ENCODE measurements around the gene ZMYND12. TPM values are rescaled to one million over a fixed set of nuclear protein-coding genes. Genes with fewer than 3 reads are reported as not detected.
"Not testable (repeated sequence)": the region's sequence is repeated elsewhere in the genome, so short reads cannot be mapped to it uniquely, and the experiment has no call there.

The ZMYND12 gene
- total and polyA plus RNA-seq, 4 donors, result 1.3 to 6.1 (median 2.4) TPM

DNA sequence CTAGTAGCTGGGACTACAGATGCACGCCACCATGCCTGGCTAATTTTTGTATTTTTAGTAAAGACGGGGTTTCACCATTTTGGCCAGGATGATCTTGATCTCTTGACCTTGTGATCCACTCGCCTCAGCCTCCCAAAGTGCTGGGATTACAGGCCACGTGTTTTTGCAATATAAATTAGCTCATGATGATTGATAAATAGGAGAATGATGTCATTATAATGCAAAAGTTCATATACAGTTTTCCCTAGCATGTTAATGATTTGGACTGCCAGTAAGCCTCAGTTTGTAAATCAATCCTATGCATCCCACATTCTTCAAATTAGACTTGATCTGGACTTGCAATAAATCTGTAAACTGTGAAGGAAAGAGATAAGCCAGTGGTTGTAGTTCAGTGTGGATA is 21.5 kb upstream of the ZMYND12 start:
- peaks cover 10% of the 10 kb centered on the region for H3K36me3 ChIP-seq (ENCODE audit: control insufficient read depth, insufficient read depth, low read length)
- not testable (repeated sequence) for H3K9me3 ChIP-seq (ENCODE audit: control insufficient read depth, insufficient read depth, low read length); H3K4me1 ChIP-seq (ENCODE audit: control insufficient read depth, insufficient read depth, low read length); H3K27ac ChIP-seq (ENCODE audit: low read depth, low read length); H3K27me3 ChIP-seq (ENCODE audit: control insufficient read depth, insufficient read depth, low read length); DNase-seq (ENCODE audit: low read depth in 4 of 6, low spot score in 6 of 6); H3K4me3 ChIP-seq (ENCODE audit: low read depth, low read length)
- 89% methylated on average over 3 of the region's 4 CpGs for WGBS (ENCODE audit: insufficient coverage)

DNA sequence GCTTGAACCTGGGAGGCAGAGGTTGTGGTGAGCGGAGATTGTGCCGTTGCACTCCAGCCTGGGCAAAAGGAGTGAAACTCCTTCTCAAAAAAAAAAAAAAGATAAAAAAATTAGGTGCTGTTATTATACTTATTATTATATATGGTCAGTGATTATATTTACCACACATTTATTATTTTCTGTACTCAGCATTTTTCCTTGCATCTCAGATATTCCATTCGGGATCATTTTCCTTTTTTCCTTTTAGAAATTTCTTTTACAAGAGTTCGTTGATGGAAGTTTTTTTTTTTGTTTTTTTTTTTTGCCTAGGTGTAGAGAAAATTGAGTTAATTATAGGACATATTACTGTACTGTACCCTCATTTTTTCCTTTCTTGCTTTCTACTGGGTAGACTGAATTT is 20.8 kb upstream of the ZMYND12 start:
- Histone ChIP-seq H3K27me3 (ENCODE audit: control insufficient read depth, insufficient read depth, low read length) (no peaks in the 10 kb centered on the region), H3K36me3 (ENCODE audit: control insufficient read depth, insufficient read depth, low read length) (peaks cover 6% of the 10 kb centered on the region)
- WGBS (ENCODE audit: insufficient coverage), result no CpG with 5 or more reads among the region's 4 CpGs

DNA sequence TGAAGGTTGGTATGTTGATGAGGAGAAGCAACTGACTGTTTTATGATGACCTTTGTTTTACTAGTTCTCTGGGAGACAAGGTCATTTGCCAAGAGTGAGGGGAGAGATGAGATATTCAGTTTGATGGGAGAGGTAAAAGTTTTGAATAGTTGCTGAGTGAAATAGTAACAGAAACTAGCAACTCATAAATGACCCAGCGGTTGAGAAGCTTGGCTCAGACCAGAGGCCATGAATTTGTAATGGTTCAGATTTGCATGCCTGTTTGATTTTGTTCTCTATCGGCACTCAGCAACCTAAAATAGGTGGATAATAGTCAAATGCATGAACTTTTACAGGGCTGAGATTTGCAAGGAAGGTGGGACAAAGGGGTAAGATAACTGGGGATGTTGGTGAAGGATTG is 13.9 kb upstream of the ZMYND12 start:
- DNase-seq (ENCODE audit: low read depth in 4 of 6, low spot score in 6 of 6), result no peak
- 100% methylated on average over 2 of the region's 2 CpGs for WGBS (ENCODE audit: insufficient coverage)
- H3K27ac ChIP-seq (ENCODE audit: low read depth, low read length), result no peak overlapping the region
- peaks cover 4% of the 10 kb centered on the region for H3K4me1 ChIP-seq (ENCODE audit: control insufficient read depth, insufficient read depth, low read length)
- no peaks in the 10 kb centered on the region for H3K27me3 ChIP-seq (ENCODE audit: control insufficient read depth, insufficient read depth, low read length)
- H3K4me3 ChIP-seq (ENCODE audit: low read depth, low read length), result no peak overlapping the region
- no peaks in the 10 kb centered on the region for H3K9me3 ChIP-seq (ENCODE audit: control insufficient read depth, insufficient read depth, low read length)
- no peaks in the 10 kb centered on the region for H3K36me3 ChIP-seq (ENCODE audit: control insufficient read depth, insufficient read depth, low read length)

More for the DNA sequence above, 20.8 kb upstream of the ZMYND12 start:
- H3K4me3 ChIP-seq (ENCODE audit: low read depth, low read length), result no peak overlapping the region
- H3K9me3 ChIP-seq (ENCODE audit: control insufficient read depth, insufficient read depth, low read length), result no peaks in the 10 kb centered on the region
- H3K27ac ChIP-seq (ENCODE audit: low read depth, low read length), result no peak overlapping the region
- no peak for DNase-seq (ENCODE audit: low read depth in 4 of 6, low spot score in 6 of 6)
- H3K4me1 ChIP-seq (ENCODE audit: control insufficient read depth, insufficient read depth, low read length), result no peaks in the 10 kb centered on the region

DNA sequence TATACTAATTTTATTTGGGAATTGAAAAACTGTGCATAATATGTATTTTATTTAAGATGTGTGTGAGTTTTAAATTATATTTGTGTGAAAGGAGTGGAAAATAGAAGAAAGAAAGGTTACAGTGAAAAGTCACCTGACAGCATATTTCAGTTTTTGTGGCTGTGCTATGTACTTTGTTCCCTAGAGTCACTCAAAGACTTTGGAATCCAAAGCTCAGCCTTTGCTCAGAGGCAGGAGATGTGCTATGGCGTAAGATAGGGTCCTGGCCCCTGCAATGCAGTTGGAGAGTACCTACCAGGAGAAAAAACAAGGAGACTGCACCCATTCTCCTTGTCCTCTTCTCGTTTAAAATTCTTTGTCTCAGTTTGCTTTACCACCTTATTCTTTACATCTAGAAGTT is 10.2 kb upstream of the ZMYND12 start:
- WGBS (ENCODE audit: insufficient coverage), result 100% methylated on average over 1 of the region's 2 CpGs
- Histone ChIP-seq H3K27ac (ENCODE audit: low read depth, low read length) (no peak overlapping the region), H3K27me3 (ENCODE audit: control insufficient read depth, insufficient read depth, low read length) (no peaks in the 10 kb centered on the region), H3K9me3 (ENCODE audit: control insufficient read depth, insufficient read depth, low read length) (no peaks in the 10 kb centered on the region), H3K36me3 (ENCODE audit: control insufficient read depth, insufficient read depth, low read length) (no peaks in the 10 kb centered on the region), H3K4me3 (ENCODE audit: low read depth, low read length) (no peak overlapping the region), H3K4me1 (ENCODE audit: control insufficient read depth, insufficient read depth, low read length) (peaks cover 7% of the 10 kb centered on the region)
- DNase-seq (ENCODE audit: low read depth in 4 of 6, low spot score in 6 of 6), result no peak

DNA sequence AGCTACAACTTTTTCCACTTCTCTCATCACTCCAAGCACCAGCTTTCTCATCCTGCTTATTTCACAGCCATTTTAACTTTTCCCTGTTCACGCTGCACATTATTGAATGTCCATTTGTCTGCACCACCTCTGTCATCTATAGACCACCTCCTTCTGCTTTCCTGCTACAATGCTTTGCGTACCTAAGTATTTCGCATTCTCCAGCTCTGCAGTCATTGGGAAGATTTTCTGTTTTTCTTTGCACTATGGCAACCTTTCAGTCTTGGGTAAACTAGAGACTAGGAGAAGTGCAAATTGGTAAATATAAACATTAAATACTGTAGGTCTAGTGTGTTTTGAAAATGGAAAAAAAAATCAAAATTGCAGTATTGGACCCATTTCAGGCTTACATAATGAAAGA is 8.1 kb upstream of the ZMYND12 start:
- Histone ChIP-seq H3K9me3 (ENCODE audit: control insufficient read depth, insufficient read depth, low read length) (no peaks in the 10 kb centered on the region), H3K27ac (ENCODE audit: low read depth, low read length) (no peak overlapping the region), H3K27me3 (ENCODE audit: control insufficient read depth, insufficient read depth, low read length) (no peaks in the 10 kb centered on the region), H3K4me1 (ENCODE audit: control insufficient read depth, insufficient read depth, low read length) (peaks cover 7% of the 10 kb centered on the region), H3K4me3 (ENCODE audit: low read depth, low read length) (peak overlapping the region; percentile 80), H3K36me3 (ENCODE audit: control insufficient read depth, insufficient read depth, low read length) (peaks cover 3% of the 10 kb centered on the region)
- 54% methylated on average over 1 of the region's 3 CpGs for WGBS (ENCODE audit: insufficient coverage)
- peak in 1 of 6 donors; percentile 33 for DNase-seq (ENCODE audit: low read depth in 4 of 6, low spot score in 6 of 6)

DNA sequence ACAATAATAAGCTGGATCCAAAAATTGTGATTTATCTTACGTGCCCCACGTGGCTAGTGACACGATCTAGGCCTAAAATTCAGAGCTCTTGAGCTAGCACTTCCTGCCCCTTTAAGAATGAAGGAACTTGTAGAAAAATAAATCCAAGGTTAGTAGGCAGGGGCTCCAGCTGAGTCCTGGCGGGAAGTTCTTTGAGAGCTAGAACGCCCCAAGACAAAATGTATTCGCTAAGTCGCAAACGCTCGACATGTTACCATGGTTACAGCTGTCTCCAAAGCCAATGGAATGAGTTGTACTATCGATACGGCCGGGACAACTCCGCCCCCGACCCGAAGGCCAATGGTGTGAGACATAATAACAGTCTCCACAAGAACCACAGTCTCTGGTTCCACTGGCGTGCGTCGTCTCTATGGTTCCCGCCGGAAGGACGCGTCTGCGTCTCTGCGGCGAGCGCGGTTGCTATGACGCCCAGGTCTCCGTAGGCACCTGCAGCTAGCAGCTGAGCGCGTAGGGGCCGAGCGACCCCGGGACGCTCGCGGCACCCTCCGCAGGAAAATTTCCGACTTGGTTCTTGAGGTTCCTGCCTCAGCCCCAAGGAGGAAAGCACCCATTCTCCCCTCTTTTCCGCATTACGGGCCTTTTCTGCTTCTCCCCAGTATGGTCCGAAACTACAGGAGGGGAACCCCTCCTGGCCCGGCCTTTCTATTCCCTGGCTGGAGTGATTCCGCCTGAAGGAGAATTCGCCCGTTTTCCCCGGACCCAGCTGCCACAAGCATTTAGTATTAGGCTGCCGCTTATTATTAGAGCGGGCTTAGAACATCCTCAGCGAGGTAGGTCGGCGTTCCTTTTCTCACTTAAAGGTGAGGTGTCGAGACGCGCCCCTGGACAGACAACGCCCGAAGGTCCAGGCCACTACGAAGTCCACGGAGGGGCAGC is 7.3 kb upstream of the ZMYND12 start, which contains the start of gene CCDC30:
Gene CCDC30 (plus strand): TSS at position 459 of the 936 bp plus-strand sequence. CDS start 17,266 bp downstream, outside the sequence.
- Histone ChIP-seq H3K36me3 (ENCODE audit: control insufficient read depth, insufficient read depth, low read length) (peaks cover 3% of the 10 kb centered on the region), H3K4me1 (ENCODE audit: control insufficient read depth, insufficient read depth, low read length) (peaks cover 7% of the 10 kb centered on the region), H3K27ac (ENCODE audit: low read depth, low read length) (peak within 1 kb of the TSS; percentile 84), H3K9me3 (ENCODE audit: control insufficient read depth, insufficient read depth, low read length) (no peaks in the 10 kb centered on the region), H3K4me3 (ENCODE audit: low read depth, low read length) (peak within 1 kb of the TSS; percentile 80), H3K27me3 (ENCODE audit: control insufficient read depth, insufficient read depth, low read length) (no peaks in the 10 kb centered on the region)
- WGBS (ENCODE audit: insufficient coverage), result under 1% methylated on average over 58 of the region's 59 CpGs
- peak; percentile 94 to 100 (median 98) for DNase-seq (ENCODE audit: low read depth in 4 of 6, low spot score in 6 of 6)

DNA sequence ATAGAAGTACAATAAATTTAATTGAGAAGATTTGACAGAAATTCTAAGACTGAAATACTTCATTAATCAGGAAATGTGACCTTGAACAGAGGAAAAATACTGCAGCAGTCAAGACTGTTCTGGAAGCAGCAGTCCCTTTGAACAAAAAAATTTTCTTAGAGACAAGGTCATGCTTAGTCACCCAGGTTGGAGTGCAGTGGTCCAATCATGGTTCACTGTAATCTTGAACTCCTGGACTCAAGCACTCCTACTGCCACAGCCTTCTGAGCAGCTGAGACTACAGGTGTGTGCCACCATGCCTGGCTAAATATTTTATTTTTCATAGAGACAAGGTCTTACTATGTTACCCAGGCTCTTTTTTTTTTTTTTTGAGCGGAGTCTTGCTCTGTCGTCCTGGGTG is 5.4 kb upstream of the ZMYND12 start:
- WGBS (ENCODE audit: insufficient coverage), result no CpG with 5 or more reads among the region's 2 CpGs
- no peak overlapping the region for H3K27ac ChIP-seq (ENCODE audit: low read depth, low read length)
- no peak for DNase-seq (ENCODE audit: low read depth in 4 of 6, low spot score in 6 of 6)

DNA sequence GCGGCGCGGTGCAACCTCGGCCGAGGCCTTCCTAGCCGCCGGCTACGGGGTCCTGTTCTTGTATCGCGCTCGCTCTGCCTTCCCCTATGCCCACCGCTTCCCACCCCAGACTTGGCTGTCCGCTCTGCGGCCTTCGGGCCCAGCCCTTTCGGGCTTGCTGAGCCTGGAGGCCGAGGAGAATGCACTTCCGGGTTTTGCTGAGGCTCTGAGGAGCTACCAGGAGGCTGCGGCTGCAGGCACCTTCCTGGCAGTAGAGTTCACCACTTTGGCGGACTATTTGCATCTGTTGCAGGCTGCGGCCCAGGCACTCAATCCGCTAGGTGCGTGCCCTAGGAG is 900 bp upstream of the ZMYND12 start:
- peak in 2 of 6 donors; percentile 2 to 37 for DNase-seq (ENCODE audit: low read depth in 4 of 6, low spot score in 6 of 6)
- peak overlapping the region; percentile 90 for H3K27ac ChIP-seq (ENCODE audit: low read depth, low read length)
- peak overlapping the region; percentile 84 for H3K4me3 ChIP-seq (ENCODE audit: low read depth, low read length)
- no peaks in the 10 kb centered on the region for H3K27me3 ChIP-seq (ENCODE audit: control insufficient read depth, insufficient read depth, low read length)
- H3K4me1 ChIP-seq (ENCODE audit: control insufficient read depth, insufficient read depth, low read length), result peaks cover 20% of the 10 kb centered on the region
- WGBS (ENCODE audit: insufficient coverage), result 3% methylated on average over 23 of the region's 23 CpGs
- H3K36me3 ChIP-seq (ENCODE audit: control insufficient read depth, insufficient read depth, low read length), result peaks cover 3% of the 10 kb centered on the region
- no peaks in the 10 kb centered on the region for H3K9me3 ChIP-seq (ENCODE audit: control insufficient read depth, insufficient read depth, low read length)

More for the DNA sequence above, 5.4 kb upstream of the ZMYND12 start:
- H3K4me1 ChIP-seq (ENCODE audit: control insufficient read depth, insufficient read depth, low read length), result peaks cover 17% of the 10 kb centered on the region
- H3K27me3 ChIP-seq (ENCODE audit: control insufficient read depth, insufficient read depth, low read length), result no peaks in the 10 kb centered on the region
- peaks cover 3% of the 10 kb centered on the region for H3K36me3 ChIP-seq (ENCODE audit: control insufficient read depth, insufficient read depth, low read length)
- no peaks in the 10 kb centered on the region for H3K9me3 ChIP-seq (ENCODE audit: control insufficient read depth, insufficient read depth, low read length)
- no peak overlapping the region for H3K4me3 ChIP-seq (ENCODE audit: low read depth, low read length)

DNA sequence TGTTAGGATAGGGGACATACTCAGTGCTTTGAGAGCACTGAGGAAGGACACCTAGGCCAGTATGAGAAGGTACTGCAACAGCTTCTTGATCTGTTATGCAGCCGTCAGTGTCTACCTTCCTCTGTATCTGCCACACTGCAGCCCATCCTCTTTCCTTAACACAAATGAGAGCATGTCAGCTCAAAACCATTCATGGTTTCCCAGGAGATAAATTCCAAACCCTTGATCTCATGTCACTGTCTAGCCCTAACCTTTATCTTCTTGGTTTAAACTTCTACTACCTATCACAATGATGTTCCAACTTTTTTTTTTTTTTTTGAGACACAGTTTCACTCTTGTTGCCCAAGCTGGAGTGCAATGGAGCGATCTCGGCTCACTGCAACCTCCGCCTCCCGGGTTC is 1.4 kb downstream of the ZMYND12 start:
- Histone ChIP-seq H3K27ac (ENCODE audit: low read depth, low read length) (no peak overlapping the region), H3K4me1 (ENCODE audit: control insufficient read depth, insufficient read depth, low read length) (peaks cover 20% of the 10 kb centered on the region), H3K4me3 (ENCODE audit: low read depth, low read length) (no peak overlapping the region), H3K9me3 (ENCODE audit: control insufficient read depth, insufficient read depth, low read length) (no peaks in the 10 kb centered on the region), H3K27me3 (ENCODE audit: control insufficient read depth, insufficient read depth, low read length) (no peaks in the 10 kb centered on the region), H3K36me3 (ENCODE audit: control insufficient read depth, insufficient read depth, low read length) (peaks cover 3% of the 10 kb centered on the region)
- DNase-seq (ENCODE audit: low read depth in 4 of 6, low spot score in 6 of 6), result no peak
- WGBS (ENCODE audit: insufficient coverage), result 95% methylated on average over 2 of the region's 5 CpGs

DNA sequence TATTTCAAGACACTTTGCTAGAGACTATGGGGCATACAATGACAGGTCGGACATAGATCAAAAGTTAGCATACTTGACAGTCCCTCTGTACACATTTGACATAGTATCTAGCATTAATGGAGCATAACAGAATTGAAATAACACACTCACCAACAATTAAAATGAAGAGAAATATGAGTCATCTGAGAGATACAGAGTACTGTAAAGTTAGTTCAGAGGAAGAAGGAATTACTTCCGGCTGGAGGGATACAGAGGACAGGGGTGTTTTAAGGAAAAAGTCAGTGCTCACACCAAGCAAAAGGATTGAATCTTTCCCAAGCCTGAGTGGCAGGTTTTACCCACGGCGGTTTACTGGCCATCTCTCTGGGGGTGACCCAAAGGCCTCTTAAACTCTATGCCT is 2.4 kb downstream of the ZMYND12 start:
- no peaks in the 10 kb centered on the region for H3K36me3 ChIP-seq (ENCODE audit: control insufficient read depth, insufficient read depth, low read length)
- no peaks in the 10 kb centered on the region for H3K27me3 ChIP-seq (ENCODE audit: control insufficient read depth, insufficient read depth, low read length)
- no peak overlapping the region for H3K27ac ChIP-seq (ENCODE audit: low read depth, low read length)
- no peaks in the 10 kb centered on the region for H3K9me3 ChIP-seq (ENCODE audit: control insufficient read depth, insufficient read depth, low read length)
- no peak overlapping the region for H3K4me3 ChIP-seq (ENCODE audit: low read depth, low read length)
- DNase-seq (ENCODE audit: low read depth in 4 of 6, low spot score in 6 of 6), result no peak
- peaks cover 20% of the 10 kb centered on the region for H3K4me1 ChIP-seq (ENCODE audit: control insufficient read depth, insufficient read depth, low read length)
- 87% methylated on average over 3 of the region's 4 CpGs for WGBS (ENCODE audit: insufficient coverage)
